Measurements from ENCODE around the gene RHEBL1. TPM values are rescaled to one million over a fixed set of nuclear protein-coding genes. Genes with fewer than 3 reads are reported as not detected.

Gene RHEBL1, protein sequence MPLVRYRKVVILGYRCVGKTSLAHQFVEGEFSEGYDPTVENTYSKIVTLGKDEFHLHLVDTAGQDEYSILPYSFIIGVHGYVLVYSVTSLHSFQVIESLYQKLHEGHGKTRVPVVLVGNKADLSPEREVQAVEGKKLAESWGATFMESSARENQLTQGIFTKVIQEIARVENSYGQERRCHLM
- 0.48 TPM for total RNA-seq
- long read RNA-seq, result 0 reads

DNA sequence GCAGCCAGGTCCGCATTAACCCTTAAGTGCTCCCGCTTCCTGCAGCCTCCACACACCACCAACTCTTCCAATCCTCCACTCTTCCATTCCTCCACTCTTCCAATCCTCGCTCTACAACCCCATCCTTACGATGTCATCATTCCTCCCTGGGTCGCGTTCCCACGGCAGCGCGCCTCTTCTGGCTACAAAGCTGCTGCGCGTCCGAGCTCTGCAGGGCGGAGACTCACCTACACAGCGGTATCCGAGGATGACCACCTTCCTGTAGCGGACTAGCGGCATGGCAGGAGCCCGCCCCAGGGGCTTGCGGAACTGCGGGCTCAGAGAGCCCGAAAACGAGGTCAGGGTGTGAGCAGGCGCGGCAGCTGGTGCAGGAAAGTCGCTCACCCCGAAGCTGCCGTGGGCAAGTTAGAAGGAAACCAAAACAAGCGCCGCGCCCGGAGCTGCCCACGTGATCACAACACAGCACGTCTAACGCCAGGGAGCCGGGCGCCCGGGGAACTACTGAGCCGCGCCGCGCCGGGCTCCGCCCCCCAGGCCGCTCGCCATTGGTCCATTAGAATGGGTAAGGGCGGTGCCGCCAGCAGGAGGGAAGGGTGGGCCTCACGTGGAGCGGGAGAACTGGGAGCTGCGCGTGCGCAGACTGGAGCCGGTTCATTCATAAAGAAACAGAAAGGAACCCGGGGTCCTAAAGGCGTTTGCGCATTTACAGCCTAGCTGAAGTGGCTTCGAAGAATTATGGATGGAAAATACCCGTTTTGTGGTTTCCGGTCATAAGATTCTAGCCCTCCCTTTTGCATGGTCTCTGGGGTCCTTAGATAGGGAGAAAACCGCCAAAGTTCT, at the start of gene RHEBL1:
RHEBL1 (minus strand) TSS at position 473 of the 840 bp plus-strand sequence; CDS start at position 279, 194 bp downstream.
- peak; percentile 99 for DNase-seq
- peak; percentile 100 for ATAC-seq (ENCODE audit: poor library complexity)
- intact Hi-C loops (cut with DNase I), result loop anchor here (5.0 kb wide), 1 partner anchor 43 kb away; the partner anchor contains the start of gene LMBR1L

DNA sequence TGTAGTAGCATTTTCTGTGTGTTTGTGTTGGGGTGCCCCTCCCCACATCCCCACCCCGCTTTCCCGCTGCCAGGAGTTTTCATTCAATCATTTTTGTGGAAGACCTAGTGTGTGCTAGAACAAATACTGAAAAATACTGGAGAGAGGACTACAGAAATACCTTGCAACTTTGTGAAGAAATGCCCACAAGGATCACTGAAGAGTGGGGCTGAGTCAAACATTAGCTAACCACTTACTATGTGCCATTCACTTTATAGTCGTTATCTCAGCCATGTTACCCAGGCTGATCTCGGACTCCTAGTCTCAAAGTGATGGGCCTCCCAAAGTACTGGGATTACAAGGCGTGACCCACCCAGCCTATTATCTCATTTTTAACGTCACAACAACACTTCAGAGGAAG, 41.4 kb upstream of the RHEBL1 start:
- intact Hi-C loops (cut with DNase I), result loop anchor here (5.0 kb wide), 1 partner anchor 44 kb away; the partner anchor contains the start of gene RHEBL1
- DNase-seq (no peak), ATAC-seq (ENCODE audit: poor library complexity) (no peak)

- intact Hi-C loops (cut with DNase I), result loop anchor here (5.0 kb wide), 1 partner anchor 43 kb away; the partner anchor contains the start of gene RHEBL1
- peak; percentile 97 for DNase-seq
- peak; percentile 96 for ATAC-seq (ENCODE audit: poor library complexity)
Observed at GRCh38 chr12:49110464-49111155, 40.8 kb upstream of the RHEBL1 start, which contains the start of gene LMBR1L. TSS of gene LMBR1L (minus strand) at chr12:49110847. CDS start at chr12:49110555, 292 bp downstream.

DNA sequence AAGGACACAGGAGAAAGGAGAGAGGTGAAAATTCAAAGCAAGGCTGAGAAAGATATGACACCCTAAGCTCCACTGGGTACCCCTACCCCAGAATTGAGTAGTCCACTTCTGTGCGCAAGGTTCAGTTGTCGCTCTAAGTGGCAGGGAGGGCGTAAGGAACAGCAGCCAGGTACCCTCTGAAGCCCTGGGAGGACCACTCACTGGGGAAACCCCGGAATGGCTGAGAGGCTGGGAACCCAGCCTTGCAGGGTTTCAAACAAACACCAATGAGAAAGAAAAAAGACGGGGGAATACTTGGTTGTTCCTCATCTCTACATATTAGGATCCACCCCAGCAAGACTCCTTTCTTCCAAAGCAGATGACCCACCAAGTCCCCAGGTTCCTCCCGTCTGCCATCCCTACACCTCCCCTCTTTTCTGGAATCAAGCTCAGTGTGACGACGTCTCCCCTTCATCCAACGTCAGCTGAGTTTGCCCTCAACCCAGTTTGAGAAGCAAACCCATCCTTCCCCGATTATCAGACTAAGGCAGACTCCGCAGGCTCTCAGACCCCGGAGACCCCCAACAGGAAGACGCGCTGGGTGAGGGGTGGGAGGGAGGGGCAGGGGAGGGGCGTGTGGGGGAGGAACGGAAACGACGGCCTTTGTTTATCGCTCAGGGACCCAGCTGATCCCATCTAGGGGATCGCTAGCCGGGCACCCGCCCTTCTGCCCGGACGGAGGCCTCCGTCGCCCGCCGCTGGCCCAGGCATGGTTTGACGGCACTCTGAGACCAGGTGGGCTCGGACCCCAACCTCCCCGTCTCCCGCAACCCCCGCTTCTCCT, 40.1 kb upstream of the RHEBL1 start:
- intact Hi-C loops (cut with DNase I), result loop anchor here (5.0 kb wide), 1 partner anchor 43 kb away; the partner anchor contains the start of gene RHEBL1
- ATAC-seq (ENCODE audit: poor library complexity) (peak; percentile 35), DNase-seq (peak; percentile 50)

DNA sequence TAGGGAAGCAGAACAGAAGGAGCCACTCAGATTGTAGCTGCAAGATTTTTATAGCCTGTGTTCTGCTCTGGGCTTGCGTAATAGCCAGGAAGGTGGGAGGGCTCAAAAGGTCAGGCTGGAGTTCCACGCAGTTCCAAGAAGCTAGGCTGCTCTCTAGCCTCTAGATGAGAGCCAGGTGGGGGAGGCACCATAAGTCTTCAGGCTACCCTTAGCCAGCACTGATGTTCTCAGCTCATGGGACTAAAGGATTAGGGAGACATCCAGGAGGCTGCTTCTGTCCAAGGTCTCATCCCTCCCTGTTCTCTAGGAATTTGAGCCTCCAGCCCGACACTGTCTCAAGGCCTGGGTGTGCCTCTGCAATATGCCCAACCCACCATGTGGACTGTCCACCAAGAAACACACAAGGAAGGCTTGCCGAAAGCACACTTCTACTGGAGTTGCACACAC, 39.2 kb upstream of the RHEBL1 start:
- intact Hi-C loops (cut with DNase I), result no loop called here
- peak; percentile 66 for ATAC-seq (ENCODE audit: poor library complexity)

DNA sequence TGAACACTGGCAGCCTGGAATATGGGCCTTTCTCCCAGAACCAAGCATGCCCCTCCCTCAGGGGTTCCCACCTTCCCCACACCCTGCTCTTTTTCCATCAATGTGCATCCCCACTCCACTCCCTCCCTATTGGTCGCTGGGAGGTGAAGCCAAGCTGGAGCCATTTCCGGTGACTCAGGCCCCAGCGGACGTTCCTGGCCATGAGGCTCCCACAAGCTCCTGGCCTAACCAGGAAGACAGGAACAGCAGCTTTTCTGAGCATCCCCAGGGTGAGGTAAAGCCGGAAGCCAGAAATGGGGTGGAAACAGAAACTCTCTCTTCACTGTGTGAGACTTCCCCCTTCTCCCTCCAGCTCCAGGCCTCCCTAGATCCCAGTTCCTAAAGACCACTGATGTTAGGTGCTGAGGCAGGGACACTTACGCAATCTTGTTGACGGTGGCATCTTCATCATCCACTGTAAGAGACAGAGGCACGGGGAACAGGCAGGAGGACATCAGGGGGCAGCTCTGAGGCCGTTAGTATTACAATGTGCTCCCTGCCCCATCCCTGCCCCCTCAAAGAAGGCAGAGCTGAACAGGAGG, 35.8 kb upstream of the RHEBL1 start:
- no peak for ATAC-seq (ENCODE audit: poor library complexity)
- DNase-seq, result peak; percentile 59
- intact Hi-C loops (cut with DNase I), result no loop called here

More for the DNA sequence above, 39.2 kb upstream of the RHEBL1 start:
- DNase-seq, result peak; percentile 59

DNA sequence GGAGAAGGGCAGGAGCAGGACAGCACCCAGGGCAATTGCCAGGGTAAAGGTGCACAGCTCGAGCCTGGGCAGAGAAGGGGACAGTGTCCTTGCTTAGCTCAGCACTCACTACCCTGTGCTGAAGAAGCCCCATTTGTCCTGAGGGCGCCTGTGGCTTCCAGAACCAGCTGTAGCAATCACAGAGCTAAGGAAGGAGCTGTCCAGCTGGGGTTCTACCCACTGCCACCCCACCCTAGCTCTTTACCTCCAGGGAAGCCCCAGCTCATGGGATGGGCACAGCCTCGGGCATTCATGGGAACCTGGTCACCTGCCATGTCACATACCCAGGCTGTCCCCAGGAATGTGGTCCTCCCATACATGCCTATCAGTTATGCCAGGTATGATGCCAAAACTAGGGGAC, 35.0 kb upstream of the RHEBL1 start:
- ATAC-seq (ENCODE audit: poor library complexity) (no peak), DNase-seq (no peak)
- intact Hi-C loops (cut with DNase I), result no loop called here

GRCh38 chr12:49100380-49100779, 30.6 kb upstream of the RHEBL1 start:
- intact Hi-C loops (cut with DNase I), result no loop called here
- no peak for DNase-seq
- ATAC-seq (ENCODE audit: poor library complexity), result no peak

DNA sequence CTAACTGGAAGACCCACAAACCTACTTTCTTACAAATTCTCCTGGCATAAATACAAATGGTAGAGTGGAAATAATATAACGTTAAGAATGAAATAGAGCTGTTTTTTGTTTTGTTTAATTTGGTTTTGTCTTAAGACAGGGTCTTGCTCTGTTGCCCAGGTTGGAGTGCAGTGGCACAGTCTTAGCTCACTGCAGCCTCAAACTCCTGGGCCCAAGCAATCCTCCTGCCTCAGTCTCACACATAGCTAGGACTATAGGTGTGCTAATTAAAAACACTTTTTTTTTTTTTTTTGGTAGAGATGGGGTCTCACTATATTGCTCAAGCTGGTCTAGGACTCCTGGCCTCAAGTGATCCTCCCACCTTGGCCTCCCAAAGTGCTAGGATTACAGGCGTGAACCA, 28.9 kb upstream of the RHEBL1 start:
- ATAC-seq (ENCODE audit: poor library complexity) (no peak), DNase-seq (no peak)
- intact Hi-C loops (cut with DNase I), result no loop called here

DNA sequence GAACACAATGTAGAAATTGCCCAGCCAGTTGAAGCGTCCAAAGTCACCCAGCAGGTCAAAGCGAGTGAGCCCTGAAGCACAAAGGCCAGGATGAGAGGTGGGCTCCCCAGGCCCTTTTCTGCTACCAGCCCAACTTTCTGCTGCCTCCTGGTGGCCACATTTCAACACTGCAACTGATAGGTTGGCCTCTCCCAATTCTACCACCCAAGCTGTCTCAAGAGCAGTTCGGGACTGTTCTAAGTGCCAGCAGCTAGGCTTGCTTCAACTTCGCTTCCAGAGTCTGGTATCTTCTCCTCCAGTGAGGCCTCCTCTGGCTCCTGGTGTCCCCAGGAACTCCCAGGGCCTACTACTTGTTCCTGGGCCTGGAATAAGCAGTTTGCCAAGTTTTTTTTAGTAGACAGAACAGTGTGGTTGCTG, 28.3 kb upstream of the RHEBL1 start:
- ATAC-seq (ENCODE audit: poor library complexity), result peak; percentile 49
- no peak for DNase-seq
- intact Hi-C loops (cut with DNase I), result no loop called here

- intact Hi-C loops (cut with DNase I), result no loop called here
- no peak for DNase-seq
Observed at GRCh38 chr12:49097381-49097780, 27.6 kb upstream of the RHEBL1 start.

GRCh38 chr12:49094975-49095365, 25.2 kb upstream of the RHEBL1 start:
- intact Hi-C loops (cut with DNase I), result no loop called here
- ATAC-seq (ENCODE audit: poor library complexity) (no peak), DNase-seq (no peak)

More at GRCh38 chr12:49097381-49097780, 27.6 kb upstream of the RHEBL1 start:
- ATAC-seq (ENCODE audit: poor library complexity), result no peak

DNA sequence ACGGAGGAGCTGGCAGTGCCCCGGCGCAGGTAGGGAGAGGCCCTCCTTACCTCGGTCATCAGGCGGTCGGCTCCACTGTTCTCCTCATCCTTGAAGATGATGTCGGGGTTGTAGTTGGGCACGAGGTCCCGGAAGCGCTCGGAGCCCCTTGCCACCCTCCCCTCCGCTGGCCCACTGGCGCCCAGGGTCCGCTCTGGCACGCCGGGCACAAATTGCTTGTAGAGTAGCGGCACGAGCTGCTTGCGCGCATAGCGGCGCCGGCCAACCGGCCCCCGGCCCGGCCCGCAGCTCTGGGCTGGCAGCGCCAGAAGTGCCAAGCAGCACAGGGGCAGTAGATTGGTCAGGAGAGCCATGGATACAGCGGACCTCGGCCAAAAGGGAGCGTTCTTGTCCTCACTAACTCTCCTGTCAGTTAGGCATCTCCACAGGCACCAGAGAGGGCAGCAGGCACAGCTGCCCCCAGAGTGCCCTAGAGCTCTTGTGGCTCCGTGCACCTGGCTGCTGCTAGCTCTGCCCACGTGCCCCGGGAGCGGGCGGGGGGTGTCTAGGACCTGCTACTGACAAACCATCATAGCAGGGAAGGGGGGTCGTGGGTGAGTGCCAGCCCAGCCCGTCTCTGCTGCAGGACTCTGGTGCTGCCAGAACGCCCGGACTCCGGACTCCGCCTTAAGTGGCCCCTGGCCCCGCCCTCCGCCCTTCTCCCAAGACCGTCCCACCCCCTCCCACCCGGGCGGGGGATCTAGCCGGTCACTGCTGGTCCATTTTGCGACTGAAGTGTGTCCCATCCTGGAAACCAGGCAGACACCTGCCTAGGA, 24.6 kb upstream of the RHEBL1 start, which contains the start of gene DHH:
DHH (minus strand) TSS at position 642 of the 815 bp plus-strand sequence; CDS start at position 353, 289 bp downstream.
- DNase-seq (peak; percentile 63), ATAC-seq (ENCODE audit: poor library complexity) (peak; percentile 31)
- intact Hi-C loops (cut with DNase I), result no loop called here

GRCh38 chr12:49093792-49094159, 24.0 kb upstream of the RHEBL1 start:
- no peak for ATAC-seq (ENCODE audit: poor library complexity)
- intact Hi-C loops (cut with DNase I), result no loop called here
- DNase-seq, result no peak

DNA sequence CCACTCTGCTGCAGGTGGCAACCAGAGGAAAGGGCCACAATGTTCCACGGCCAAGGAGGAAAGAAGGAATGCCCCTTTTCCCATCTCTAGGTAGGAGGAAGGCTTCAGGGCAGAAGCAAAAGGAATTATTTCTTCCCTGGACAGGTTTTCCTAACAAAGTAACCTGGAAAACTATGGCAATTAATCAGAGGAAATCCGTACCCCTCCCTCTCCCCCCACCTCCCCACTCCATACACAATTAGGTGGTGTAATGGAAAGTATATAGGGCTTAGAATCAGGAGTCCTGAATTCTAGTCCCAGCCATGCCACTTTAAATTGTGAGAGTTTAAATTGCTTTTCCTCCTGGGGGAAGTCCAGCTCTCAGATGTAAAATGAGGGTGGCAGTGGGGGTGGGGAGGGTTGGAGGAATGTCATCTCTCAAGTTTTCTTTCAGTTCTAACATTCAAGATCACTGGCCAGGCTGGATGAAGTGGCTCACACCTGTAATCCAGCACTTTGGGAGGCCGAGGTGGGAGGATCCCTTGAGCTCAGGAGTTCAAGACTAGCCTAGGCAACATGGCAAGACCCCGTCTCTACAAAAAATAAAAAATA, 23.1 kb upstream of the RHEBL1 start:
- ATAC-seq (ENCODE audit: poor library complexity), result no peak
- DNase-seq, result no peak
- intact Hi-C loops (cut with DNase I), result no loop called here

- intact Hi-C loops (cut with DNase I), result no loop called here
- DNase-seq, result no peak
- ATAC-seq (ENCODE audit: poor library complexity), result no peak
Observed at GRCh38 chr12:49092086-49092815, 22.5 kb upstream of the RHEBL1 start.
